ENCODE results near the gene KRT6A. TPM values are rescaled to one million over a fixed set of nuclear protein-coding genes. Genes with fewer than 3 reads are reported as not detected.

KRT6A gene
- total RNA-seq, 1 donor from 2014 or later = not detected

GRCh38 chr12:52437508-52437907 lies 55.5 kb downstream of the KRT6A start:
- Mint-ChIP-seq H3K4me3 (ENCODE audit: low read depth) (no peak overlapping the region), H3K27ac (no peak overlapping the region), H3K27me3 (peaks cover 17% of the 10 kb centered on the region), H3K36me3 (ENCODE audit: insufficient read depth) (no peaks in the 10 kb centered on the region), H3K9me3 (ENCODE audit: low read depth) (no peaks in the 10 kb centered on the region), H3K4me1 (ENCODE audit: low read depth) (peaks cover 23% of the 10 kb centered on the region)
- no peak for TF ChIP-seq CTCF (IDR thresholded peaks at IDR 0.05; ENCODE audit: unreplicated experiment)
- no peak for DNase-seq (ENCODE audit: low spot score, unreplicated experiment)

Other genes with a start within 250 kb of the KRT6A start
- not detected in 2 replicates for gene KRT86, start 218.6 kb downstream of the KRT6A start, total RNA-seq
- not detected in 2 replicates for gene KRT81, start 201.7 kb downstream of the KRT6A start, total RNA-seq
- not detected in 2 replicates for gene KRT83, start 171.9 kb downstream of the KRT6A start, total RNA-seq
- gene KRT85, start 125.8 kb downstream of the KRT6A start, total RNA-seq = not detected in 2 replicates
- gene KRT84, start 107.6 kb downstream of the KRT6A start, total RNA-seq = not detected in 2 replicates
- gene KRT82, start 86.9 kb downstream of the KRT6A start, total RNA-seq = not detected in 2 replicates
- not detected in 2 replicates for gene KRT75, start 58.9 kb downstream of the KRT6A start, total RNA-seq
- gene KRT6B, start 41.1 kb downstream of the KRT6A start, total RNA-seq = not detected in 2 replicates
- not detected in 2 replicates for gene KRT6C, start 19.5 kb downstream of the KRT6A start, total RNA-seq
- not detected in 2 replicates for gene KRT5, start 27.1 kb upstream of the KRT6A start, total RNA-seq
- not detected in 2 replicates for gene KRT71, start 59.9 kb upstream of the KRT6A start, total RNA-seq
- not detected in 2 replicates for gene KRT74, start 80.6 kb upstream of the KRT6A start, total RNA-seq
- not detected in 2 replicates for gene KRT72, start 108.2 kb upstream of the KRT6A start, total RNA-seq
- gene KRT73, start 125.3 kb upstream of the KRT6A start, total RNA-seq = not detected in 2 replicates
- not detected in 2 replicates for gene KRT2, start 159.0 kb upstream of the KRT6A start, total RNA-seq
- gene KRT1, start 187.2 kb upstream of the KRT6A start, total RNA-seq = not detected in 2 replicates
- gene KRT77, start 210.3 kb upstream of the KRT6A start, total RNA-seq = not detected in 2 replicates

Data from progenitor cell of endocrine pancreas (in vitro differentiated cells).